Body of pancreas (tissue), 4 donors: ENCODE data around the gene VWDE. TPM values are rescaled to one million over a fixed set of nuclear protein-coding genes. Genes with fewer than 3 reads are reported as not detected.

Experiments
- ATAC-seq: fragments of 150-250 bp; one replicate; pipeline ENCODE4 v1.9.1; 2016
- DNase-seq, 4 donors: peaks; one replicate each; pipeline ENCODE4 v3.0.0-alpha.2; 2019
- H3K27ac ChIP-seq, 4 donors: fragments of 200-600 bp; sonication (generic); 1 replicate in 3 of 4; 2 replicates in 1 of 4; pipeline versions ENCODE4 v1.5.1 to v1.6.1; 2016 to 2019; ENCODE audit warnings: mild to moderate bottlenecking in 1 of 4, mixed read lengths in 1 of 4, moderate library complexity in 1 of 4
- H3K27me3 ChIP-seq, 2 donors: fragments of 200-600 bp; sonication (generic); one replicate each; pipeline ENCODE4 v1.6.0; 2016; ENCODE audit warnings: mild to moderate bottlenecking in 1 of 2
- H3K36me3 ChIP-seq, 2 donors: fragments of 200-600 bp; sonication (generic); replicated peaks in 1 of 2; 2 replicates each; pipeline ENCODE4 v1.5.1; 2016; ENCODE audit warnings: low read depth in 2 of 2; ENCODE audit not compliant: insufficient read depth in 1 of 2
- H3K4me1 ChIP-seq: fragments of 200-600 bp; sonication (generic); one replicate; pipeline ENCODE4 v1.6.0; 2016
- H3K4me3 ChIP-seq, 2 donors: fragments of 200-600 bp; sonication (generic); 1 replicate in 1 of 2; 2 replicates in 1 of 2; pipeline ENCODE4 v1.5.1; 2016 to 2019
- H3K9me3 ChIP-seq, 3 donors: fragments of 200-600 bp; sonication (generic); 1 replicate in 2 of 3; 2 replicates in 1 of 3; pipeline ENCODE4 v1.5.1; 2016
- POLR2A ChIP-seq, 3 donors: fragments of 450-650 bp; IDR thresholded peaks; one replicate each; pipeline ENCODE4 v1.6.1; 2016; ENCODE audit warnings: antibody characterized with exemption in 3 of 3, mild to moderate bottlenecking in 2 of 3
- WGBS, 2 donors: methylation state at CpG; one replicate each; pipeline ENCODE4 v1.1.5; 2017; 5-methylcytosine and 5-hydroxymethylcytosine counted together
- intact Hi-C: fragments of 100-400 bp; cut with DNase I; formaldehyde crosslinking; loops from one replicate; pipeline ENCODE4 v1.15.1; 2023
- total RNA-seq, 2 donors: library from RNA; depleted of rRNA; stranded (reverse); fragments of >200 nt; gene quantifications; one replicate each; pipeline ENCODE4 v1.1.0, GENCODE V29; 2016
- TF ChIP-seq, protein P1 (sequence below), 7 experiments: fragments of 450-650 bp in 4 of 7; fragments of 200-600 bp in 3 of 7; sonication (generic) in 3 of 7; IDR thresholded peaks; one replicate each; pipeline ENCODE4 v1.5.1; 2016 to 2019; ENCODE audit warnings: antibody characterized with exemption in 7 of 7

The VWDE gene
- total RNA-seq, 2 donors from 2014 or later: 1.6 to 2.6 TPM

DNA sequence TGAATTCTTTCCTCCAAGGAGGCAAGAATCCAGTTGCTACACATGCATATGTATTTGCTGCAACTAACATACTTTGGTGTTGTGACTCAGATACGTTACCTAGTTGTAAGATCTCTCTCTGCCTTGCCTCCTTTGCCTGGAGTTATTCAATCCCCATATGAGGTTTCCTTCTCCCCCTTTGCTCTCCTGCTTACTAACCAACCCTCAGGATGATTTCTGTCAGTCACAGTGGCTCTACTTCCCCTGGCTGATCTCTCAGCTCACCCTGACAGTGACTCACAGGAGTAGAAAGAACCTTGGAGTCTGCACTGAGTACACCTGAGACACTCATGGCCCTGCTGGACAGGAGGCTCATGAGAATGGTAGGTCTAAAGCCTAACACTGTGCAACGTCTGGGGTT lies 100.6 kb downstream of the VWDE start:
- no peak for DNase-seq
- TF ChIP-seq, protein P1, sequence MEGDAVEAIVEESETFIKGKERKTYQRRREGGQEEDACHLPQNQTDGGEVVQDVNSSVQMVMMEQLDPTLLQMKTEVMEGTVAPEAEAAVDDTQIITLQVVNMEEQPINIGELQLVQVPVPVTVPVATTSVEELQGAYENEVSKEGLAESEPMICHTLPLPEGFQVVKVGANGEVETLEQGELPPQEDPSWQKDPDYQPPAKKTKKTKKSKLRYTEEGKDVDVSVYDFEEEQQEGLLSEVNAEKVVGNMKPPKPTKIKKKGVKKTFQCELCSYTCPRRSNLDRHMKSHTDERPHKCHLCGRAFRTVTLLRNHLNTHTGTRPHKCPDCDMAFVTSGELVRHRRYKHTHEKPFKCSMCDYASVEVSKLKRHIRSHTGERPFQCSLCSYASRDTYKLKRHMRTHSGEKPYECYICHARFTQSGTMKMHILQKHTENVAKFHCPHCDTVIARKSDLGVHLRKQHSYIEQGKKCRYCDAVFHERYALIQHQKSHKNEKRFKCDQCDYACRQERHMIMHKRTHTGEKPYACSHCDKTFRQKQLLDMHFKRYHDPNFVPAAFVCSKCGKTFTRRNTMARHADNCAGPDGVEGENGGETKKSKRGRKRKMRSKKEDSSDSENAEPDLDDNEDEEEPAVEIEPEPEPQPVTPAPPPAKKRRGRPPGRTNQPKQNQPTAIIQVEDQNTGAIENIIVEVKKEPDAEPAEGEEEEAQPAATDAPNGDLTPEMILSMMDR (IDR thresholded peaks at IDR 0.05): no peak
- no peak for TF ChIP-seq POLR2A (IDR thresholded peaks at IDR 0.05)
- no peak for ATAC-seq
- no peaks in the 10 kb centered on the region for H3K9me3 ChIP-seq
- no peaks in the 10 kb centered on the region for H3K36me3 ChIP-seq
- no peaks in the 10 kb centered on the region for H3K4me1 ChIP-seq
- 77 to 80% methylated on average over 2 of the region's 2 CpGs for WGBS, 2 donors
- intact Hi-C loops: no loop called here
- no peak overlapping the region for H3K4me3 ChIP-seq
- no peak overlapping the region for H3K27ac ChIP-seq
- H3K27me3 ChIP-seq: no peaks in the 10 kb centered on the region

- Histone ChIP-seq H3K4me1 (no peaks in the 10 kb centered on the region), H3K36me3 (no peaks in the 10 kb centered on the region), H3K9me3 (no peaks in the 10 kb centered on the region), H3K27ac (no peak overlapping the region), H3K4me3 (no peak overlapping the region), H3K27me3 (no peaks in the 10 kb centered on the region)
- WGBS, 2 donors: 60 to 84% methylated on average over 4 of the region's 4 CpGs
- TF ChIP-seq, protein P1 (IDR thresholded peaks at IDR 0.05): no peak
- TF ChIP-seq POLR2A (IDR thresholded peaks at IDR 0.05): no peak
- DNase-seq: no peak
- ATAC-seq: no peak
- intact Hi-C loops: no loop called here
These were observed 103.2 kb downstream of the VWDE start for GRCh38 chr7:12300415-12300814.

- ATAC-seq (no peak), DNase-seq (no peak)
- Histone ChIP-seq H3K4me3 (no peak overlapping the region), H3K27ac (no peak overlapping the region), H3K4me1 (no peaks in the 10 kb centered on the region), H3K9me3 (peaks cover 0 to 3% (median 0%) of the 10 kb centered on the region in 3 donors), H3K36me3 (no peaks in the 10 kb centered on the region), H3K27me3 (no peaks in the 10 kb centered on the region)
- intact Hi-C loops: no loop called here
- no peak for TF ChIP-seq POLR2A (IDR thresholded peaks at IDR 0.05)
- TF ChIP-seq, protein P1 (IDR thresholded peaks at IDR 0.05): no peak
- WGBS, 2 donors: 67 to 74% methylated on average over 3 of the region's 3 CpGs
These were observed 104.3 kb downstream of the VWDE start for GRCh38 chr7:12299367-12299766.

GRCh38 chr7:12297283-12298108 lies 106.2 kb downstream of the VWDE start:
- Histone ChIP-seq H3K36me3 (no peaks in the 10 kb centered on the region), H3K27ac (no peak overlapping the region), H3K4me1 (no peaks in the 10 kb centered on the region), H3K4me3 (no peak overlapping the region), H3K9me3 (peaks cover 0 to 6% (median 0%) of the 10 kb centered on the region in 3 donors), H3K27me3 (no peaks in the 10 kb centered on the region)
- WGBS, 2 donors: 70 to 77% methylated on average over 3 of the region's 3 CpGs
- TF ChIP-seq, protein P1 (IDR thresholded peaks at IDR 0.05): no peak
- no peak for TF ChIP-seq POLR2A (IDR thresholded peaks at IDR 0.05)
- intact Hi-C loops: no loop called here
- no peak for ATAC-seq
- no peak for DNase-seq
